K562 (cell line): Measurements from ENCODE around the gene RGS17. TPM values are rescaled to one million over a fixed set of nuclear protein-coding genes. Genes with fewer than 3 reads are reported as not detected.

Experiments
- ASH1L ChIP-seq: fragments of 450-650 bp; IDR thresholded peaks from 2 replicates; pipeline ENCODE4 v1.6.1; 2018; ENCODE audit warnings: borderline replicate concordance, mild to moderate bottlenecking, low read depth; ENCODE audit not compliant: partially characterized antibody
- ATF1 ChIP-seq, 2 experiments: fragments of 450-650 bp in 1 of 2; IDR thresholded peaks; 2 replicates each; pipeline ENCODE4 v1.6.1; 2016; ENCODE audit warnings: missing compliant biosample characterization in 1 of 2, missing genetic modification characterization in 1 of 2
- BHLHE40 ChIP-seq: IDR thresholded peaks from 2 replicates; pipeline ENCODE4 v1.6.1; 2011; ENCODE audit warnings: low read length, improper control_type of control experiment
- DDX20 ChIP-seq: fragments of 450-650 bp; IDR thresholded peaks from 2 replicates; pipeline ENCODE4 v1.6.1; 2016; ENCODE audit warnings: missing genetic modification characterization, low read depth, mild to moderate bottlenecking, missing compliant biosample characterization, moderate library complexity
- E2F1 ChIP-seq: sonication (generic); formaldehyde crosslinking; IDR thresholded peaks from 2 replicates; pipeline ENCODE4 v1.8.1; 2023; ENCODE audit warnings: mild to moderate bottlenecking, missing genetic modification reagents, moderate library complexity
- GTF2F1 ChIP-seq: IDR thresholded peaks from 2 replicates; pipeline ENCODE4 v1.6.1; 2011; ENCODE audit warnings: low read depth, low read length, improper control_type of control experiment
- KAT2B ChIP-seq: IDR thresholded peaks from one replicate; pipeline ENCODE4 v1.6.1; 2012; ENCODE audit warnings: low read depth, mild to moderate bottlenecking, control low read depth, inconsistent platforms, low read length, moderate library complexity
- NR2C2 ChIP-seq, 2 experiments: fragments of 200-800 bp in 1 of 2; sonication (Bioruptor generic) in 1 of 2; sonication (generic) in 1 of 2; formaldehyde crosslinking in 1 of 2; IDR thresholded peaks; 2 replicates each; pipeline versions ENCODE4 v1.6.1 to v1.8.0; 2016 to 2022; ENCODE audit warnings: mild to moderate bottlenecking in 1 of 2, missing compliant biosample characterization in 1 of 2, missing genetic modification characterization in 1 of 2, missing genetic modification reagents in 1 of 2
- PBX2 ChIP-seq, 2 experiments: IDR thresholded peaks in 1 of 2; conservative IDR thresholded peaks in 1 of 2; 2 replicates each; pipeline ENCODE4 v1.6.1; 2016; ENCODE audit warnings: low read depth in 2 of 2, mild to moderate bottlenecking in 1 of 2, missing compliant biosample characterization in 1 of 2, missing genetic modification characterization in 1 of 2, moderate library complexity in 1 of 2
- PRMT5 ChIP-seq: sonication (generic); formaldehyde crosslinking; IDR thresholded peaks from 2 replicates; pipeline ENCODE4 v1.5.0; 2020; ENCODE audit warnings: missing genetic modification reagents
- RBBP5 ChIP-seq: fragments of 200-600 bp; sonication (generic); IDR thresholded peaks from 2 replicates; pipeline ENCODE4 v1.6.1; 2012; ENCODE audit warnings: borderline replicate concordance, mild to moderate bottlenecking, low read length, control low read depth, inconsistent platforms; ENCODE audit not compliant: insufficient read depth, poor library complexity, severe bottlenecking
- RBM34 ChIP-seq: fragments of 200-400 bp; formaldehyde crosslinking; IDR thresholded peaks from 2 replicates; pipeline ENCODE4 v1.6.1; 2018; ENCODE audit warnings: low read length, borderline replicate concordance; ENCODE audit not compliant: insufficient read depth
- SNRNP70 ChIP-seq: fragments of 200-400 bp; formaldehyde crosslinking; optimal IDR thresholded peaks from 2 replicates; pipeline ENCODE3; 2017; ENCODE audit warnings: low read depth, low read length
- SPI1 ChIP-seq: IDR thresholded peaks from 2 replicates; pipeline ENCODE4 v1.6.1; 2011; ENCODE audit warnings: low read depth, low read length, control low read depth, borderline replicate concordance
- TBL1XR1 ChIP-seq, 2 experiments: IDR thresholded peaks; 2 replicates each; pipeline ENCODE4 v1.6.1; 2012; ENCODE audit warnings: improper control_type of control experiment in 2 of 2, low read length in 2 of 2, mild to moderate bottlenecking in 1 of 2
- THAP7 ChIP-seq: fragments of 250-450 bp; sonication (Bioruptor Pico); IDR thresholded peaks from 2 replicates; pipeline ENCODE4 v1.5.0; 2021
- ZBTB26 ChIP-seq: fragments of 450-650 bp; formaldehyde crosslinking; IDR thresholded peaks from 2 replicates; pipeline ENCODE4 v1.4.0; 2022; ENCODE audit warnings: missing genetic modification characterization
- ZNF436 ChIP-seq: fragments of 250-450, 450-650 bp; sonication (Bioruptor Pico); formaldehyde crosslinking; IDR thresholded peaks from 2 replicates; pipeline ENCODE4 v1.7.0; 2020; ENCODE audit warnings: mild to moderate bottlenecking
- ZNF75A ChIP-seq: fragments of 450-650 bp; formaldehyde crosslinking; IDR thresholded peaks from 2 replicates; pipeline ENCODE4 v1.4.0; 2020; ENCODE audit warnings: mild to moderate bottlenecking
- polyA plus RNA-seq, 8 experiments: library from polyadenylated mRNA; depleted of rRNA in 4 of 8; stranded (reverse) in 5 of 8; unstranded in 3 of 8; fragments of >200 nt; fragmentation: Nextera tagmentation in 2 of 8; fragmentation: Illumina TruSeq in 1 of 8; extraction: Ambion mirVana in 2 of 8; extraction: Trizol in 1 of 8; gene quantifications; 2 replicates each; pipeline versions ENCODE4 v1.2.1 to v1.2.3, GENCODE V29; 2011 to 2014; ENCODE audit warnings: inconsistent platforms in 1 of 8, missing spikeins in 1 of 8
- total RNA-seq, 7 experiments: library from RNA; depleted of rRNA in 6 of 7; stranded (reverse); fragments of >200 nt in 6 of 7; fragmentation: Illumina TruSeq in 2 of 7; extraction: Trizol in 2 of 7; gene quantifications; 2 replicates each; pipeline versions ENCODE4 v1.2.1 to v1.2.3, GENCODE V29; 2011 to 2021; ENCODE audit warnings: low replicate concordance in 1 of 7

Gene RGS17
- total and polyA plus RNA-seq, 9 of the 15 experiments (the other 6 are each of a cell fraction or from before 2014, with no cell fraction given), result 0.01 to 0.14 (median 0.08) TPM; not detected in 6

- TF ChIP-seq ZNF436 (CRISPR knock-in tag), result no peak
- peak; percentile 93; the same call in 1 of the 2 replicates for TF ChIP-seq E2F1
- no peak for TF ChIP-seq ZBTB26
- TF ChIP-seq RBBP5, result peak; percentile 83
- TF ChIP-seq NR2C2 (CRISPR knock-in tag; IDR thresholded peaks at IDR 0.05), result no peak
- peak; percentile 85 for TF ChIP-seq NR2C2 (tag; IDR thresholded peaks at IDR 0.05)
- TF ChIP-seq BHLHE40, result no peak; the same call in 1 of the 2 replicates
- TF ChIP-seq TBL1XR1 (IDR thresholded peaks at IDR 0.05; ENCODE audit: low read length in 2 of 2), result peak in 1 of 2 experiments; percentile 37; a peak in 1 of 4 replicates
- no peak for TF ChIP-seq THAP7 (CRISPR knock-in tag)
- TF ChIP-seq KAT2B, result no peak
- no peak for TF ChIP-seq ATF1 (CRISPR knock-in tag; IDR thresholded peaks at IDR 0.05)
- peak; percentile 82 for TF ChIP-seq ATF1 (tag; IDR thresholded peaks at IDR 0.05)
- no peak for TF ChIP-seq DDX20 (tag)
- TF ChIP-seq GTF2F1, result 0 out of 2 replicates have a peak, but pooled peaks have one; percentile 37
- peak; percentile 54 for TF ChIP-seq ASH1L
- no peak for TF ChIP-seq PBX2 (CRISPR knock-in tag; IDR thresholded peaks at IDR 0.05; ENCODE audit: low read depth)
- no peak for TF ChIP-seq PBX2 (tag; conservative IDR thresholded peaks at IDR 0.05; ENCODE audit: low read depth)
- TF ChIP-seq SPI1, result no peak; the same call in 1 of the 2 replicates
- no peak for TF ChIP-seq ZNF75A (CRISPR knock-in tag)
- no peak for TF ChIP-seq SNRNP70
- no peak for TF ChIP-seq RBM34
- no peak for TF ChIP-seq PRMT5 (CRISPR knock-in tag)
Observed at GRCh38 chr6:153002613-153003365, 128.3 kb downstream of the RGS17 start, which contains the start of gene MTRF1L (continued).
